ENCODE results near the gene COL4A1.

GRCh38 chr13:110263888-110264287 lies 43.1 kb downstream of the COL4A1 start:
- TF ChIP-seq CTCF (IDR thresholded peaks at IDR 0.05; ENCODE audit: low read length) (no peak), EZH2 (IDR thresholded peaks at IDR 0.05; ENCODE audit: borderline replicate concordance, low read length) (no peak)

All from OCI-LY1 (cell line).